ENCODE measurements around the gene IGFBP2.

IGFBP2 gene

GRCh38 chr2:216672466-216672865 lies 39.2 kb downstream of the IGFBP2 start:
- H3K4me1 ChIP-seq (ENCODE audit: insufficient read depth, insufficient read length), result no peaks in the 10 kb centered on the region
- H3K36me3 ChIP-seq (ENCODE audit: insufficient read depth, insufficient read length, low read length), result no peaks in the 10 kb centered on the region
- no peak for DNase-seq (ENCODE audit: low read depth, low spot score)
- H3K9ac ChIP-seq (ENCODE audit: insufficient read length, low read depth), result no peak overlapping the region
- TF ChIP-seq ZNF274 (IDR thresholded peaks at IDR 0.05; ENCODE audit: low read depth, low read length) (no peak), SUZ12 (IDR thresholded peaks at IDR 0.05; ENCODE audit: extremely low read depth, insufficient read depth, insufficient read length) (no peak), YY1 (IDR thresholded peaks at IDR 0.05; ENCODE audit: insufficient read depth, insufficient read length) (no peak)
- H3K4me3 ChIP-seq (ENCODE audit: insufficient read length, low read depth), result no peak overlapping the region
- H3K9me3 ChIP-seq (ENCODE audit: insufficient read depth, low read length), result no peaks in the 10 kb centered on the region
- H3K27me3 ChIP-seq (ENCODE audit: insufficient read depth, insufficient read length), result no peaks in the 10 kb centered on the region

- DNase-seq (ENCODE audit: low read depth, low spot score), result no peak
- Histone ChIP-seq H3K9me3 (ENCODE audit: insufficient read depth, low read length) (no peaks in the 10 kb centered on the region), H3K4me3 (ENCODE audit: insufficient read length, low read depth) (no peak overlapping the region), H3K9ac (ENCODE audit: insufficient read length, low read depth) (no peak overlapping the region), H3K27me3 (ENCODE audit: insufficient read depth, insufficient read length) (no peaks in the 10 kb centered on the region), H3K36me3 (ENCODE audit: insufficient read depth, insufficient read length, low read length) (no peaks in the 10 kb centered on the region), H3K4me1 (ENCODE audit: insufficient read depth, insufficient read length) (no peaks in the 10 kb centered on the region)
- TF ChIP-seq SUZ12 (IDR thresholded peaks at IDR 0.05; ENCODE audit: extremely low read depth, insufficient read depth, insufficient read length) (no peak), ZNF274 (IDR thresholded peaks at IDR 0.05; ENCODE audit: low read depth, low read length) (no peak), YY1 (IDR thresholded peaks at IDR 0.05; ENCODE audit: insufficient read depth, insufficient read length) (no peak)
Measured at GRCh38 chr2:216673021-216673420, 39.8 kb downstream of the IGFBP2 start.

- Histone ChIP-seq H3K4me1 (ENCODE audit: insufficient read depth, insufficient read length) (no peaks in the 10 kb centered on the region), H3K9me3 (ENCODE audit: insufficient read depth, low read length) (no peaks in the 10 kb centered on the region), H3K9ac (ENCODE audit: insufficient read length, low read depth) (no peak overlapping the region), H3K27me3 (ENCODE audit: insufficient read depth, insufficient read length) (no peaks in the 10 kb centered on the region), H3K36me3 (ENCODE audit: insufficient read depth, insufficient read length, low read length) (no peaks in the 10 kb centered on the region), H3K4me3 (ENCODE audit: insufficient read length, low read depth) (no peak overlapping the region)
- no peak for DNase-seq (ENCODE audit: low read depth, low spot score)
- no peak for TF ChIP-seq YY1 (IDR thresholded peaks at IDR 0.05; ENCODE audit: insufficient read depth, insufficient read length)
- TF ChIP-seq ZNF274 (IDR thresholded peaks at IDR 0.05; ENCODE audit: low read depth, low read length), result no peak
- TF ChIP-seq SUZ12 (IDR thresholded peaks at IDR 0.05; ENCODE audit: extremely low read depth, insufficient read depth, insufficient read length), result no peak
Measured at GRCh38 chr2:216673609-216674008, 40.4 kb downstream of the IGFBP2 start.

GRCh38 chr2:216674376-216674775 lies 41.2 kb downstream of the IGFBP2 start:
- Histone ChIP-seq H3K36me3 (ENCODE audit: insufficient read depth, insufficient read length, low read length) (no peaks in the 10 kb centered on the region), H3K9me3 (ENCODE audit: insufficient read depth, low read length) (no peaks in the 10 kb centered on the region), H3K4me1 (ENCODE audit: insufficient read depth, insufficient read length) (no peaks in the 10 kb centered on the region), H3K9ac (ENCODE audit: insufficient read length, low read depth) (no peak overlapping the region), H3K4me3 (ENCODE audit: insufficient read length, low read depth) (no peak overlapping the region), H3K27me3 (ENCODE audit: insufficient read depth, insufficient read length) (no peaks in the 10 kb centered on the region)
- TF ChIP-seq ZNF274 (IDR thresholded peaks at IDR 0.05; ENCODE audit: low read depth, low read length) (no peak), YY1 (IDR thresholded peaks at IDR 0.05; ENCODE audit: insufficient read depth, insufficient read length) (no peak), SUZ12 (IDR thresholded peaks at IDR 0.05; ENCODE audit: extremely low read depth, insufficient read depth, insufficient read length) (no peak)
- DNase-seq (ENCODE audit: low read depth, low spot score), result no peak

GRCh38 chr2:216676630-216677029 lies 43.4 kb downstream of the IGFBP2 start:
- Histone ChIP-seq H3K4me1 (ENCODE audit: insufficient read depth, insufficient read length) (peaks cover 7% of the 10 kb centered on the region), H3K27me3 (ENCODE audit: insufficient read depth, insufficient read length) (no peaks in the 10 kb centered on the region), H3K9me3 (ENCODE audit: insufficient read depth, low read length) (no peaks in the 10 kb centered on the region), H3K9ac (ENCODE audit: insufficient read length, low read depth) (no peak overlapping the region), H3K4me3 (ENCODE audit: insufficient read length, low read depth) (no peak overlapping the region), H3K36me3 (ENCODE audit: insufficient read depth, insufficient read length, low read length) (no peaks in the 10 kb centered on the region)
- no peak for DNase-seq (ENCODE audit: low read depth, low spot score)
- TF ChIP-seq ZNF274 (IDR thresholded peaks at IDR 0.05; ENCODE audit: low read depth, low read length) (no peak), SUZ12 (IDR thresholded peaks at IDR 0.05; ENCODE audit: extremely low read depth, insufficient read depth, insufficient read length) (no peak), YY1 (IDR thresholded peaks at IDR 0.05; ENCODE audit: insufficient read depth, insufficient read length) (no peak)

GRCh38 chr2:216677439-216678097 lies 44.3 kb downstream of the IGFBP2 start:
- Histone ChIP-seq H3K27me3 (ENCODE audit: insufficient read depth, insufficient read length) (no peaks in the 10 kb centered on the region), H3K4me1 (ENCODE audit: insufficient read depth, insufficient read length) (peaks cover 9% of the 10 kb centered on the region), H3K9me3 (ENCODE audit: insufficient read depth, low read length) (no peaks in the 10 kb centered on the region), H3K36me3 (ENCODE audit: insufficient read depth, insufficient read length, low read length) (no peaks in the 10 kb centered on the region), H3K9ac (ENCODE audit: insufficient read length, low read depth) (no peak overlapping the region), H3K4me3 (ENCODE audit: insufficient read length, low read depth) (no peak overlapping the region)
- TF ChIP-seq YY1 (IDR thresholded peaks at IDR 0.05; ENCODE audit: insufficient read depth, insufficient read length), result no peak
- TF ChIP-seq SUZ12 (IDR thresholded peaks at IDR 0.05; ENCODE audit: extremely low read depth, insufficient read depth, insufficient read length), result no peak
- no peak for TF ChIP-seq ZNF274 (IDR thresholded peaks at IDR 0.05; ENCODE audit: low read depth, low read length)
- no peak for DNase-seq (ENCODE audit: low read depth, low spot score)

- Histone ChIP-seq H3K9me3 (ENCODE audit: insufficient read depth, low read length) (no peaks in the 10 kb centered on the region), H3K9ac (ENCODE audit: insufficient read length, low read depth) (no peak overlapping the region), H3K36me3 (ENCODE audit: insufficient read depth, insufficient read length, low read length) (no peaks in the 10 kb centered on the region), H3K4me3 (ENCODE audit: insufficient read length, low read depth) (no peak overlapping the region), H3K27me3 (ENCODE audit: insufficient read depth, insufficient read length) (no peaks in the 10 kb centered on the region), H3K4me1 (ENCODE audit: insufficient read depth, insufficient read length) (peaks cover 9% of the 10 kb centered on the region)
- DNase-seq (ENCODE audit: low read depth, low spot score), result no peak
- no peak for TF ChIP-seq ZNF274 (IDR thresholded peaks at IDR 0.05; ENCODE audit: low read depth, low read length)
- no peak for TF ChIP-seq YY1 (IDR thresholded peaks at IDR 0.05; ENCODE audit: insufficient read depth, insufficient read length)
- no peak for TF ChIP-seq SUZ12 (IDR thresholded peaks at IDR 0.05; ENCODE audit: extremely low read depth, insufficient read depth, insufficient read length)
Measured at GRCh38 chr2:216678098-216678465, 44.9 kb downstream of the IGFBP2 start.
